EL (cell line): ENCODE data around the gene PREB.

Experiments
- DNase-seq: peaks from one replicate; pipeline ENCODE4 v3.0.0-alpha.2; 2016

The PREB gene

GRCh38 chr2:27152102-27152795 is 17.8 kb upstream of the PREB start:
- no peak for DNase-seq

- DNase-seq, result no peak
Measured at GRCh38 chr2:27150639-27151230, 16.3 kb upstream of the PREB start.

- DNase-seq, result no peak
Measured at GRCh38 chr2:27149570-27150405, 15.4 kb upstream of the PREB start.

- DNase-seq, result no peak
Measured at GRCh38 chr2:27148801-27149439, 14.5 kb upstream of the PREB start, which contains the start of gene TCF23. TCF23 (plus strand) TSS chr2:27149004; CDS start chr2:27149134, 130 bp downstream.

GRCh38 chr2:27147935-27148334 is 13.5 kb upstream of the PREB start:
- no peak for DNase-seq

- DNase-seq, result no peak
Measured at GRCh38 chr2:27145682-27146081, 11.2 kb upstream of the PREB start.

- no peak for DNase-seq
Measured at GRCh38 chr2:27143285-27143684, 8.8 kb upstream of the PREB start.

GRCh38 chr2:27139310-27139709 is 4.9 kb upstream of the PREB start, which contains the start of gene PRR30:
PRR30 (minus strand) TSS chr2:27139410; CDS start chr2:27138329, 1,081 bp downstream.
- DNase-seq, result no peak

- DNase-seq, result no peak
Measured at GRCh38 chr2:27138111-27138510, 3.7 kb upstream of the PREB start.

GRCh38 chr2:27137322-27137935 is 3.0 kb upstream of the PREB start:
- DNase-seq, result no peak

GRCh38 chr2:27136751-27137150 is 2.3 kb upstream of the PREB start:
- no peak for DNase-seq

- no peak for DNase-seq
Measured at GRCh38 chr2:27135478-27135955, 1.1 kb upstream of the PREB start.

GRCh38 chr2:27134781-27135477 is 493 bp upstream of the PREB start:
- DNase-seq, result no peak

GRCh38 chr2:27133195-27133875 is 1.1 kb downstream of the PREB start:
- no peak for DNase-seq

- DNase-seq, result no peak
Measured at GRCh38 chr2:27131429-27131828, 3.0 kb downstream of the PREB start.

- no peak for DNase-seq
Measured at GRCh38 chr2:27130396-27130795, 4.0 kb downstream of the PREB start.

- no peak for DNase-seq
Measured at GRCh38 chr2:27128668-27129571, 5.5 kb downstream of the PREB start.

GRCh38 chr2:27127883-27128667 is 6.4 kb downstream of the PREB start:
- no peak for DNase-seq

- no peak for DNase-seq
Measured at GRCh38 chr2:27126252-27126710, 8.2 kb downstream of the PREB start.
